Right lobe of liver (tissue), 6 donors: ENCODE measurements around the gene BCL2L11. TPM values are rescaled to one million over a fixed set of nuclear protein-coding genes. Genes with fewer than 3 reads are reported as not detected.

Experiments
- ATAC-seq, 4 donors: fragments of 200-7000 bp; cut with Tn5 transposase; one replicate each; pipeline ENCODE4 v1.9.1; 2020; ENCODE audit warnings: mild to moderate bottlenecking in 4 of 4, moderate library complexity in 4 of 4
- DNase-seq, 3 donors: peaks; one replicate each; pipeline ENCODE4 v3.0.0-alpha.2; 2020
- H3K27ac ChIP-seq, 3 donors: fragments of 200-600 bp; one replicate each; pipeline ENCODE4 v1.8.0; 2022
- H3K27me3 ChIP-seq, 2 donors: fragments of 200-600 bp; one replicate each; pipeline ENCODE4 v1.8.0; 2022
- H3K36me3 ChIP-seq, 4 donors: fragments of 200-600 bp; sonication (generic) in 1 of 4; one replicate each; pipeline versions ENCODE4 v1.5.1 to v1.8.0; 2017 to 2022; ENCODE audit warnings: control low read depth in 1 of 4
- H3K4me1 ChIP-seq, 4 donors: fragments of 200-600 bp; sonication (generic) in 1 of 4; one replicate each; pipeline versions ENCODE4 v1.5.1 to v1.8.0; 2017 to 2022; ENCODE audit warnings: control low read depth in 1 of 4
- H3K4me3 ChIP-seq, 3 donors: fragments of 200-600 bp; one replicate each; pipeline ENCODE4 v1.8.0; 2022
- H3K9me3 ChIP-seq, 4 donors: fragments of 200-600 bp; sonication (generic) in 1 of 4; one replicate each; pipeline versions ENCODE4 v1.5.1 to v1.8.0; 2017 to 2022; ENCODE audit warnings: control low read depth in 1 of 4
- CTCF ChIP-seq, 4 donors: fragments of 200-600 bp in 3 of 4; fragments of 450-650 bp in 1 of 4; IDR thresholded peaks; one replicate each; pipeline versions ENCODE4 v1.5.1 to v1.8.0; 2016 to 2022; ENCODE audit warnings: antibody characterized with exemption in 4 of 4, mild to moderate bottlenecking in 2 of 4
- POLR2A ChIP-seq: fragments of 450-650 bp; IDR thresholded peaks from one replicate; pipeline ENCODE4 v1.6.1; 2017; ENCODE audit warnings: antibody characterized with exemption, mild to moderate bottlenecking
- WGBS: methylation state at CpG from one replicate; pipeline ENCODE4 v1.1.6; 2018; ENCODE audit warnings: low coverage, low lambda C conversion rate; ENCODE audit not compliant: insufficient coverage; ENCODE audit errors: missing lambda C conversion rate; 5-methylcytosine and 5-hydroxymethylcytosine counted together
- intact Hi-C, 2 donors: fragments of 100-400 bp; cut with DNase I; formaldehyde crosslinking; loops; one replicate each; pipeline versions ENCODE4 v1.11.2 to v1.14.1; 2022
- total RNA-seq, 6 experiments: library from RNA; depleted of rRNA in 2 of 6; stranded (reverse); fragments of >200 nt in 2 of 6; fragmentation: NEBNext Ultra II Directional in 3 of 6; extraction: Animal tissue kit (Norgen Biotek cat#: 25700) in 3 of 6; gene quantifications; one replicate each; pipeline versions ENCODE4 v1.1.0 to v1.2.4, GENCODE V29; 2016 to 2023
- donor health status: DM: no; HTN: yes; CAD: no.
- donor health status: DM: no; HTN: no; CAD: no.
- donor health status: DM: no; HTN: no; CAD: no.
- donor health status: DM: no; HTN: yes; CAD: no.
- donor health status: DM: no; HTN: yes; CAD: no.

Gene BCL2L11
- total RNA-seq, 6 experiments from 2014 or later = 6.5 to 13.0 (median 8.8) TPM

DNA sequence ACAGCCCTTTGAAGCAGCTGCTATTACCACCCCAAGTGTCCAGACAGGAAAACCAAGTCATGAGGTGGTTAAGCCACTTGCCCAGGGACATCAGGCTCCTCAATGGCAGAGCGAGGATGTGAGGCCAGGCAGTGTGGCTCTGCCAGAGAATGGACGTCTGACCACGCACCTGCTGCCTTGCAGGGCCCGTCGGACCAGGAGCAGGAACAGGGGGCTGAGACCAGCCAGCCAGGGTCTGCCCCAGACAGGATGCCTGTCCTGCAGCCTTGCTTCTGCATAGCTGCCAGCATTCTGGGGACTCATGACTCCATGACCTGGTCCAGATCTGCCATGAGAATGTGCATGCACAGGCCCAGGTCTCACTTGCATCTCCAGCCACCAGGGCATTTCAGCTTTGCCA lies 52.0 kb downstream of the BCL2L11 start:
- H3K4me1 ChIP-seq = peaks cover 0 to 21% (median 7%) of the 10 kb centered on the region in 4 donors
- intact Hi-C loops = loop anchor here in 1 of 2 donors (10.0 kb wide), 1 partner anchor 48 kb away; the partner anchor contains the start of gene BCL2L11
- WGBS = 100% methylated on average over 1 of the region's 5 CpGs
- H3K27me3 ChIP-seq = no peaks in the 10 kb centered on the region
- no peaks in the 10 kb centered on the region for H3K36me3 ChIP-seq
- no peaks in the 10 kb centered on the region for H3K9me3 ChIP-seq
- no peak for ATAC-seq
- no peak overlapping the region for H3K27ac ChIP-seq
- TF ChIP-seq POLR2A (no peak), CTCF (IDR thresholded peaks at IDR 0.05) (no peak)
- DNase-seq = no peak
- H3K4me3 ChIP-seq = no peak overlapping the region

DNA sequence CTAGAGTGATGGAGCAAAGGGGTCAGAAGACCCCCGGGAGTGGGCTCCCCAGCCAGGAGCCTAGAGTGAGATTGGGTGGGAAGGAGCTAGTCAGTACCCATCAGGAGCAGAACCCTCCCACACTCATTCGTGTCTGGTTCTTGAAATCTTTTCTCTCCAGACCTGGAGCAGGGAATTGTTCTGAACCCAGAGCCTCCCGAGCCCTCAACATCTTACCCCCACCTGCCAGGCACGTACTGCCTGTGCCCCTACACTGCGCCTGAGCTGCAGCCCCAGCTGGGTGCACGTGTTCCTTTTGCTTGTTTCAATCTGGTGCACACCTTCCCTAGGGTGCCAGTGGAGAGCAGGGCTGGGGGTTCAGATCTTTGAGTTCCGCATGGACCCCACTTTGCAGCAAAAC lies 52.6 kb downstream of the BCL2L11 start:
- Histone ChIP-seq H3K27me3 (no peaks in the 10 kb centered on the region), H3K4me3 (no peak overlapping the region), H3K36me3 (no peaks in the 10 kb centered on the region), H3K27ac (no peak overlapping the region), H3K4me1 (peaks cover 0 to 28% (median 10%) of the 10 kb centered on the region in 4 donors), H3K9me3 (no peaks in the 10 kb centered on the region)
- WGBS = 87% methylated on average over 3 of the region's 7 CpGs
- TF ChIP-seq POLR2A (no peak), CTCF (IDR thresholded peaks at IDR 0.05) (no peak)
- DNase-seq = no peak
- intact Hi-C loops = loop anchor here in 1 of 2 donors (10.0 kb wide), 1 partner anchor 49 kb away; the partner anchor contains the start of gene BCL2L11
- ATAC-seq = no peak

DNA sequence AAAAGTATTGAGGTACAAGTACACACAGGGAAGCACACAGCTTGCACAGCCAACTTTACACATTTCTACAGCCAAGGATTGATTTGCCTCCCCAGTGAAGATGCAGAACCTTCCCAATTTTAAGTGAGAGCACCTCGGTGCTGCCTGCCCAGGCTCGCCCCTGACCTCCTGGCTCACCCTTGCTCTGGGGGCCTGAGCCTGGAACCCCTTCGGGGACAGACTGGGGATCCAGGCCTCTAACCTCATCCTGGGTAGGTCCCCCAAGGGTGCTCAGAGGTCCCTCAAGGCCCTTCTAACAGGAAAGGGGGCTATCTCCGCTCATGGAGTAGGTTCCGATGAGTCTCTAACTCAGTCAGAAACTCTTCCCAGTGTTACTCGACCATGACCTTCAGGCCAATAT lies 53.1 kb downstream of the BCL2L11 start:
- intact Hi-C loops = loop anchor here in 1 of 2 donors (10.0 kb wide), 1 partner anchor 49 kb away; the partner anchor contains the start of gene BCL2L11
- Histone ChIP-seq H3K27ac (no peak overlapping the region), H3K36me3 (no peaks in the 10 kb centered on the region), H3K27me3 (no peaks in the 10 kb centered on the region), H3K4me1 (peaks cover 0 to 31% (median 12%) of the 10 kb centered on the region in 4 donors), H3K4me3 (no peak overlapping the region), H3K9me3 (no peaks in the 10 kb centered on the region)
- DNase-seq (no peak), ATAC-seq (no peak)
- 93% methylated on average over 5 of the region's 6 CpGs for WGBS
- TF ChIP-seq CTCF (IDR thresholded peaks at IDR 0.05) (no peak), POLR2A (no peak)

DNA sequence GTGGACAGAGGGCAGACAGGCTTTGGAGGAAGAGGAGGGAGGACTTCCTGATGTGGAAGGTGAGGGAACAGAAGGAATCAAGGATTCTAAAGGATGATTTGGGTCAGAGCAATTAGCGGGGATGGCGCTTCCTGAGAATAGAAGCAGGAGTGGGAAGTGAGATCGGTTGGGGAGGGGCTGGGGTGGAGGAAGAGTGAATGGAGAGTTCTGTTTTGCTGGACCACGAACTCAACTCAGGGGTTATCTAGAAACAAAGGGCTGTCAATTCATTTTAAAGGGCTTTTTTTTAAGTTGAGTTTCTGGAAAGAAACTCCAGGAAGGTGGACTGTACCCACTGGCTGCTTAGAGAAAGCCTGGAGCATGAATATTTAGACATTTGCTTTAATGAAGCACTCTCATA lies 54.9 kb downstream of the BCL2L11 start:
- 53% methylated on average over 4 of the region's 4 CpGs for WGBS
- Histone ChIP-seq H3K9me3 (no peaks in the 10 kb centered on the region), H3K27ac (peak overlapping the region in 1 of 3 donors; percentile 15), H3K36me3 (no peaks in the 10 kb centered on the region), H3K27me3 (no peaks in the 10 kb centered on the region), H3K4me3 (no peak overlapping the region), H3K4me1 (peaks cover 0 to 41% (median 16%) of the 10 kb centered on the region in 4 donors)
- intact Hi-C loops = loop anchor here in 1 of 2 donors (10.0 kb wide), 1 partner anchor 51 kb away; the partner anchor contains the start of gene BCL2L11
- TF ChIP-seq POLR2A = no peak
- ATAC-seq (no peak), DNase-seq (no peak)

- Histone ChIP-seq H3K36me3 (no peaks in the 10 kb centered on the region), H3K4me1 (peaks cover 0 to 41% (median 16%) of the 10 kb centered on the region in 4 donors), H3K9me3 (no peaks in the 10 kb centered on the region), H3K4me3 (no peak overlapping the region), H3K27ac (peak overlapping the region in 2 of 3 donors; percentile 42 to 61), H3K27me3 (no peaks in the 10 kb centered on the region)
- peak; percentile 82 to 88 (median 83) for ATAC-seq
- intact Hi-C loops = loop anchor here in 1 of 2 donors (10.0 kb wide), 1 partner anchor 52 kb away; the partner anchor contains the start of gene BCL2L11
- no peak for TF ChIP-seq POLR2A
- WGBS = 58% methylated on average over 4 of the region's 7 CpGs
- peak; percentile 88 to 93 (median 91) for DNase-seq
Observed at GRCh38 chr2:111176388-111176787, 55.7 kb downstream of the BCL2L11 start.
